ENCODE measurements around the gene PRKG1.

PRKG1 gene

DNA sequence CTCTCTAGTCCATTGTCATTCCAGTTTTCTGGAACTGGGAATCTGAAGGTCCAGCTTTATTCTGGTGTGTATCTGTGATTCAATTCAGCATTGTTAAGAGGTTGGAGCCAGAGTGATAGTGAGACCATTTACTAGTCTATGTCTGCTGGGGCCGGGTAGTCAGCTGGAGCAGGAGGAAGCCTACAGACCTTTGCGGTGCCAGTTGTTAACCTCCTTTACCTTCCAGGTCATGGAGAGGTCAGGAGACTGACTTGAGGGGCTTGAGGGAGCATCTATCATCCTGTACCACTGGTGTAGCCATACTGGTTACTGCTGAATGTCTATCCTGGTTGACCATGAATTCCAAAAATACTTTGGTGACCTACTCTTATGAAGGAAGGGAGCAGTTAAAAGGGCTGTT, 634.3 kb downstream of the PRKG1 start:
- TF ChIP-seq, protein P1, sequence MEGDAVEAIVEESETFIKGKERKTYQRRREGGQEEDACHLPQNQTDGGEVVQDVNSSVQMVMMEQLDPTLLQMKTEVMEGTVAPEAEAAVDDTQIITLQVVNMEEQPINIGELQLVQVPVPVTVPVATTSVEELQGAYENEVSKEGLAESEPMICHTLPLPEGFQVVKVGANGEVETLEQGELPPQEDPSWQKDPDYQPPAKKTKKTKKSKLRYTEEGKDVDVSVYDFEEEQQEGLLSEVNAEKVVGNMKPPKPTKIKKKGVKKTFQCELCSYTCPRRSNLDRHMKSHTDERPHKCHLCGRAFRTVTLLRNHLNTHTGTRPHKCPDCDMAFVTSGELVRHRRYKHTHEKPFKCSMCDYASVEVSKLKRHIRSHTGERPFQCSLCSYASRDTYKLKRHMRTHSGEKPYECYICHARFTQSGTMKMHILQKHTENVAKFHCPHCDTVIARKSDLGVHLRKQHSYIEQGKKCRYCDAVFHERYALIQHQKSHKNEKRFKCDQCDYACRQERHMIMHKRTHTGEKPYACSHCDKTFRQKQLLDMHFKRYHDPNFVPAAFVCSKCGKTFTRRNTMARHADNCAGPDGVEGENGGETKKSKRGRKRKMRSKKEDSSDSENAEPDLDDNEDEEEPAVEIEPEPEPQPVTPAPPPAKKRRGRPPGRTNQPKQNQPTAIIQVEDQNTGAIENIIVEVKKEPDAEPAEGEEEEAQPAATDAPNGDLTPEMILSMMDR (IDR thresholded peaks at IDR 0.05; ENCODE audit: insufficient read depth, low read depth, low read length, missing control alignments) = no peak
- no peak overlapping the region for H3K4me3 ChIP-seq (ENCODE audit: low read depth, low read length)
- DNase-seq (ENCODE audit: low read depth) = no peak

DNA sequence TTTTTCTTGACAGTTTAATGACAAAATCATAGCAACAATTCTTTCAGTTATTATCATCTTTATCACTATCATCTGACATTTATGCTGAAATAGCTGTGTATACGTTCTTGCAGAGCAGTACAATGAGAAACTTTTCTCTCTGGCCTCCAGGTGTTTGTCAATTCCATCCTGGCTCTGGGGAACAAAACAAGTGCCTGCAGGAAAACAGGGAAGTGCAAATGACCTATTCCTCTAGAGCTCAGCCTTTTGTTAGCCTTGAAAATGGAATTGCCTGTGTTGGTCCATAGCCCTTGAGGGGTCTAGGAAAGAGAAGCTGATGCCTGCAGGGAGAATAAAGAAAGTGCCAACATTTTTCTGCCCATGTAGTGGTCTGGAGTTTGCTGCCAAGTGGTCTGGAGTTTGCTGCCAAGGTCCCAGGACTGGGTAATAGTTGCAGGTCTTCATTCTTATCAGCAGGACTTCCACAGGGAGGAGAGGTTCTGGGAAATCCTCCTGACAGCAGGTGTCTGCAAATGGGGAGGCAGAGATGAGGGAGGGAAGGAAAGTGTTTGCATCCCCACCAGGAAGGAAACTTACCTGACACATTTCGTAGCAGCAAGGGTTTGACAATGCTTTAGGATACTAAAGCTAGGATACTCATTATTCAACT, 635.2 kb downstream of the PRKG1 start:
- no peak for DNase-seq (ENCODE audit: low read depth)
- TF ChIP-seq, protein P1 (IDR thresholded peaks at IDR 0.05; ENCODE audit: insufficient read depth, low read depth, low read length, missing control alignments) = no peak
- no peak overlapping the region for H3K4me3 ChIP-seq (ENCODE audit: low read depth, low read length)

DNA sequence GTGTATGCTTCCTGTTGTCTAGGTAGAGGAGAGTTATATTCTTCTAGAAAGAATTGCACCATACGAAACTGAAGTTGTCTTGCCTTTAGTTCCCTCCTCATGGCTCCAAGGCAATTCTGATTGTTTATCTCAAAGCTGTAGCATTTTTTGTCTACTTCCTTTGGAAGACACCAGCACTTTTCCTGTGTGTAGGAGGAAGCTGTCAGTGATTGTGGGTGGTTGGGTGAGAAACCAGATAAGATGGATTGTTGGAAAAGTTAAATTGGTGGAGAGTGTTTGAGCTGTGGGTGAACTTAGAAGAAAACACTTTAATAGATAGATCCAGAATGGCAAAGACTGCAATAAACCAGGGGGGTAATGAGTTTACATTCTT, 637.2 kb downstream of the PRKG1 start:
- TF ChIP-seq, protein P1 (IDR thresholded peaks at IDR 0.05; ENCODE audit: insufficient read depth, low read depth, low read length, missing control alignments) = no peak
- no peak overlapping the region for H3K4me3 ChIP-seq (ENCODE audit: low read depth, low read length)
- DNase-seq (ENCODE audit: low read depth) = no peak

DNA sequence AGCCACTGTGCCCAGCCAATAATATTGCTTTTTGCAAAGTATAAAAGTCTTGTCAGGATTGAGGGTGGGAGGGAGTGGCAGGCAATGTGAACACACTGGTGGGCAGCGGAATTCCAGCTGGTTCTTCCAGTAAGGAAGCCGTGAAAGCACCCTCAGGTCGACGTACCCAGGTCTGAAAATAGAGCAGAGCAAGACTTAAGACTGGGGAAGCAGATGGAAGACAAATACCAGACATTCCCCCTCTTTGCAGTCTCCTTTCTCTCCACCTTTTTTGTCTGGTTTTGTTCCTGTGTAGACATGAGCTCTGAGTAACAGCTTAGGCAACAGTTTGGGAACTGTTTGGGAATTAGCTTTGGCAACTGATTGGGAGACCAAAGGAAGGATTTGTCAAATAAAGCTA, 642.7 kb downstream of the PRKG1 start:
- TF ChIP-seq, protein P1 (IDR thresholded peaks at IDR 0.05; ENCODE audit: insufficient read depth, low read depth, low read length, missing control alignments) = no peak
- H3K4me3 ChIP-seq (ENCODE audit: low read depth, low read length) = no peak overlapping the region
- DNase-seq (ENCODE audit: low read depth) = no peak

DNA sequence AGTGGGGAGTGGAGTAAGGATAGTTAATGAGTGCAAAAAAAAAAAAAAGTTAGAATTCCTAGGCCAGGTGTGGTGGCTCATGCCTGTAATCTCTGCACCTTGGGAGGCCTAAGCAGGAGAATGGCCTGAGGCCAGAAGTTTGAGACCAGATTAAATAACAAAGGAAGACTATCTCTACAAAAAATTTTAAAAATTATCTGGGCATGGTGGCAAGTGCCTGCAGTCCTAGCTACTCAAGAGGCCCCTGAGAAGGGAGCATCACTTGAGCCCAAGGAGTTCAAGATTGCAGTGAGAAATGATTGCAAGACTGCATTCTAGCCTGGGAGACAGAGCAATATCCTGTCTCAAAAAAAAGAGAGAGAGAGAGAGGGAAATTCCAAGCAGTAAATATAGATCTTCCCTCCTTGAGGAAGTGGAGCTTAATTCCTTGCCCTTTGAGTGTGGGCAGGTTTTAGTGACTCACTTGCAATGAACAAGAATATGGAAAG, 644.6 kb downstream of the PRKG1 start:
- DNase-seq (ENCODE audit: low read depth) = no peak
- TF ChIP-seq, protein P1 (IDR thresholded peaks at IDR 0.05; ENCODE audit: insufficient read depth, low read depth, low read length, missing control alignments) = no peak
- no peak overlapping the region for H3K4me3 ChIP-seq (ENCODE audit: low read depth, low read length)

DNA sequence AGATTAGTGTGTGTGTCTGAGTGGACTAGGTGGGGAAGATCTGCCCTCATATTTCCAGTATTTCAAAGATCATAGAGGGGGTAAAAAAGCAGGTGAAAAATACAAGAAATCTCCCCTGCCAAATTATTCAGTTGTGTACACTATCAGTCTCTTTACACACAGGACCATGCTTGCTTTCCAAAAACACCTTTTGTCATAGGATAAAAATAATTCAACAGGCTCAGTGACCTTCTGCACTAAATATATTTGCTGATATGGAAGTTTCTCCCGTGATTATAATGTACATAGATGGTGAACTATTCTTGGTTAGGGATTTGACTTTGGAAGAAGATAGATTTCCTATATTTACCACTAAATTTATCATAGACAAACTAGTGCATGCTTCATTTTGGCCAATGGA, 649.8 kb downstream of the PRKG1 start:
- H3K4me3 ChIP-seq (ENCODE audit: low read depth, low read length) = no peak overlapping the region
- TF ChIP-seq, protein P1 (IDR thresholded peaks at IDR 0.05; ENCODE audit: insufficient read depth, low read depth, low read length, missing control alignments) = no peak
- no peak for DNase-seq (ENCODE audit: low read depth)
